GM21390 (cell line): Measurements from ENCODE around the gene ABCA10.
A peak's percentile ranks its signal among the peaks of the same experiment; 100 is the strongest.
"Not testable (repeated sequence)": the region's sequence is repeated elsewhere in the genome, so short reads cannot be mapped to it uniquely, and the experiment has no call there.

Experiments
- ATAC-seq: cut with Tn5 transposase; IDR thresholded peaks from one replicate; pipeline ENCODE4 v1.9.1; 2021; ENCODE audit not compliant: unreplicated experiment

Gene ABCA10

DNA sequence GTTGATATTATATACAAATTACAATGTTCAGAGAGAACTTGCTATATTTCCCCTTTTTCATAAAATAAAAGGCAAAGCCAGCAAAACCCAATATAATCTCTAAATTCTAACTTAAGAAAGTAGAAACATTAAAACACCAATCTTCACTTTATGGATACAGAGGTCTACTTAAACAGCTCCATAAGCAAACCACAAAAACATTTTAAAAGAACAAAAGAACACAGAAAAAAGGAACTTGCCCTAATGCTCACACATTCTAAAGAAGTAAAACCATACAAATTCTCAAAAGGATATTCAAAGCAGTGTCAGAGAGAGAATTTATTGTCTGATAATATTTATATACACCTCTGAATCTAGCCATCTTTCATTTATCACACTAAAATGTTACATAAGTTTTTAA lies 606 bp downstream of the ABCA10 start:
- no peak for ATAC-seq

DNA sequence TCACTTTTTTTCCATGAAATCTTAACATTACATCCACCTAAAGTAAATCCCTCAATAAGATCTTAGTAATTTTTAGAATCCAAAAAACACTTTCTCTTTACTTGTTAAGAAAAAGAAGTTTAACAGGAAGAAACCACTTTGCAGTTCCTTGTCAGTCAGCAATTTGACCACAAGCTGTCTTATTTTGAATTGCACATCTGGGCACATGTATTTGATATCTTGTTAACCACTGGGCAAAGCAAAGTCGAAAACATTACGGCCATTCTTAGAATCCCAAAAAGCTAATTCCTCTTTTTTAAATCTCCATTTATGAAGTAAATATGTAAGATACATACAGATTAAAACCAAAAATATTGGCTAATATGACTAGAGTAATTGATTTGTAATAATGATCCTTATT lies 1.1 kb downstream of the ABCA10 start:
- ATAC-seq: no peak

DNA sequence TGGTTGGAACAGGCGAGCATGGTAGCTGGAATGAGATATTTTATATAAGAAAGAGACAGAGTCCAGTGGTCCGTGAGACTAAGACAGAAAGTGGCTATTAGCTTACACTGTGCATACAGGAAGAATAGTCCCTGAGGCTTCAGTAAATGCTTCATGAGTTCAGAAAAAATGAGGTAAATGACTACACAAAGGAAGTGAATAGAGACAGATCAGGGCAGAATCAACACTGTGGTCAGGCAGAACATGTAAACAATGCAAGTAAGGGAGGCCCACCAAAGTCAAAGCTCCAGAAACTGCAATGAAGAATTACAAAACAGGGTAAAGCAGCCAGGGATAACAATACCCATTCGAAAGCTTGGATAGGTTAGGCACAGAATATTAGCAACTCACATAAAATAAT lies 4.8 kb downstream of the ABCA10 start:
- ATAC-seq: peak; percentile 92

DNA sequence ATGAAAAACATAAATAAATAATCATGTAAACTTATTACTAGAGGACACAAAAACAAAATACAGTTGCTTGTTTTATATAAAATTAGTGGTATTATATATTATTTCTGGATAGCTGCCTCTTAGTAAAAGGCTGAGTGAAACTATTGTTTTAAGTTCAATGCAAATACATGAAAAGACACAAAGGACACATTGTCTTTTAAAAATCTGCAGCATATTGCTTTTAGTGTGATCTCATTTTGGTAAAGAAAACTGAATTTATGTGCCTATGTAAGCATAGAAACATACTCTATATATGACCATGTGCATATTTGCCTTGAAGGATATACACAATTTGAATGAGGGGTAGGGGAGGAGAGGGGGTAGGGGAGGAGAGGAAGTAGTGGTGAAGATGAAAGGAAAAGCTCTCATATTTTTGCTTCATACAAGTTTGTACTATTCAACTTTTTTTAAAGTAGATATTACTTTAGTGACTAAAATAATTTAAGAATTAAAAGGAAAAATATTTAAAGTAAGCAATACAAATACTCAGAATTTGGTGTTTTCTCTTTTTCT lies 5.8 kb downstream of the ABCA10 start:
- no peak for ATAC-seq

DNA sequence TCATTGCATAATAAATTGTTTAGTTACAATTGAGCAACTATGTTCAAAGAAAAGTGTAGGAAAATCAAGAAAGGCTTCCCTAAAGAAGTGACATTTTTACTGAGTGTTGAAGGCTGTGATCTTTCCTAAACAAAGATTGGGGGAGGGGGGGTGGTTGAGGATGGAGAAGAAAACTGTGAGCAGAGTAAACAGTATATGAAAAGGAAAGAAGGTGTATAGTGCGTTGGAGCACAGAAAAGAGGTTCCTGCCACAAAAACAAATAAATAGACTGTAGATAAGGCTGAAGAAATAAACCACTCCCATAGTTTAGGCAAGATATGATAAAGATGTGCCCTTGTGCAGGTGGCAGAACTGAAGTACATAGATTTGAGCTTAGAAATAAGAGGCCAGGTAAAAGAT lies 8.5 kb downstream of the ABCA10 start:
- ATAC-seq: no peak

DNA sequence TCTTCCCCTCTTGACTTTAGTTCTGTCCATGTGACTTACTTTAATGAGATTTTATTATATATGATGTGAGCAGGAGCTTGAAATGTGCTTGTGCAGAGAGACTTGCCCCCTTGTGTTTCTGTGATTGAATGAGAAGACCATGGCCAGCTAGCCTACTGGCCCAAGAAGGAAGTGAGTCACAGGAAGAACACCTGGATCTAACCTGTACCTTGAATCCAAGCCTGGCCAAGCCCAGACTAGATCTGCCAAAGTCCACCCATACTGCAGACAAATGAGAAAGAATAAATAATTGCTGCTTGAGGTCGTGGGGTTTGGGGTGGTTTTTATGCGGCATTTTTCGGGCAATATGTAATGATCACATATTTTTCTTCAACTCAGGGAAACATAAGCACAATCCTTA lies 9.6 kb downstream of the ABCA10 start:
- no peak for ATAC-seq

DNA sequence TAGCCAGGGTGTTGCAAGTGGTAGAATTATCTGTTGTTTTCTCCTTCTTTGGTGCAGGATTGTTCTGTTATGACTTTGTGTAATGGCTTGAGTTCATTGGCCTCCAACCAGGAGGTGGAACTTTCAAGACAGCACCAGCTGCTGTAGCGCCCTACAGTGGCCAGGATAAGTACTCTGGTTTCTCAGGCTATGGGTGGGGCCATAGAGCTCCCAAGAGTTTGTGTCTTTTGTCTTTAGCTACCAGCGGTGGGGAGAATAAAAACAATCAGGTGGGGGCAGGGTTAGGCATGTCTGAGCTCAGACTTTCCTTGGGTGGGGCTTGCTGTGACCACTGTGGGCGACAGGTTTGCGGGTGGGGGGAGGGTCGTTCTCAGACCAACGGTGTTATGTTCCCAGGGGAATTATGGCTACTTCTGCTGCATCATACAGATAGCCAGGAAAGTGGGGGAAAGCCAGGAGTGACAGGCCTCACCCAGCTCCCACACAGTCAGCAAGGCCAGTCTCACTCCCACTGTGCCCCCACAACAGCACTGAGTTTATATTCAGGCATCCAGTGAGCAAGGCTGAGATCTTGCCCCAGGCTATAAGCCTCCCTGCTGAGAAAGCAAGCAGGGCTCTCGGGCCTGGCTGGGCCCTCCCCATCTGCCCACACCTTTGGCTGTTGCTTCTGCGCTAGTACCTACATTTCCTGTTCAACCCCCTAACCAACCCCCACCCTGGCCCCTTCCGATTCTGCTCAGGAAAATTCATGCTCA lies 15.4 kb downstream of the ABCA10 start:
- no peak for ATAC-seq

DNA sequence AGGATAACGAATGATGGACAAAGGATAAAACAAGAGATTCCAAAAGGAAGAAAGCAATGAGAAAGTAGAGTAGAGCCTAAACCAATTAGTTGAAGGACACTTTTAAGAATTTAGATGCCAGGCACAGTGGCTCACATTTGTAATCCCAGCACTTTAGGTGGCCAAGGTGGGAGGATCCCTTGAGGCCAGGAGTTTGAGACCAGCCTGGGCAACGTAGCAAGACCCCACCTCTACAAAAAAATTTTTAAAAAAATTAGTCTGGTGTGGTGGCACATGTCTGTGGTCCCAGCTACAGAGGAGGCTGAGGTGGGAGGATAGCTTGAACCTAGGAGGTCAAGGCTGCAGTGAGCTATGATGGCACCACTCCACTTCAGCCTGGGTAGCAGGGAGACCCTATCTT lies 20.0 kb downstream of the ABCA10 start:
- no peak for ATAC-seq

DNA sequence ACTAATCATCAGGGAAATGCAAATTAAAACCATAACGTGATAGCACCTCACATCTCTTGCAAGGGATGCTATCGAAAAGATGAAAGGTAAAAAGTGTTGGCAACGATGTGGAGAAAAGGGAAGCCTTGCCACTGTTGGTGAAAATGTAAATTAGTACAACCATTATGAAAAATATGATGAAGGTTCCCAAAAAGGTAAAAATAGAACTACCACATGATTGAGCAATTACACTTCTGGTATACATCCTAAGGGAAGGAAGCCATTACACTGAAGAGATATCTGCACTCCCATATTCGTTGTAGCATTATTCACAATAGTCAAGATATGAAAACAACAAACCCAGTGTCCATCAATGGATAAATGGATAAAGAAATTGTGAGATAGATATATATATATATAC lies 21.5 kb downstream of the ABCA10 start:
- no peak for ATAC-seq

DNA sequence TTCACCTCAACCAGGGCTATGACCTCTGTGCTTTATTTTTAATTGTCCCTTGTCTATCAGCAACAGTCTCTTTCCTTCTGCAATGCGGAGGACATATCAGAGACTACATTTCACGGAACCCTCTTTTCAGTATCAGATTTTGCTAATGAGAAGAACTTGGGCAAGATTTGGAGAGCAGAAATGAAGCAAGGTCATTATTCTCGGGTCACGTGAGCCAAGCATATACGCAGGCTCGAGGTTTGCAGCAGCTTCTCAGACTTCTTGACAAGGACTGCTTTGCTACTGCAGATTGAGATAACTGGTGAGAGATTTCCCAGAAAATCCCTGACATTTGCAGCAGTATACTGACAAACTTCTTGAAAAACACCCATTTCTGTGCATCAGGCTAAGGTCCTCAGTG lies 30.4 kb downstream of the ABCA10 start:
- no peak for ATAC-seq

DNA sequence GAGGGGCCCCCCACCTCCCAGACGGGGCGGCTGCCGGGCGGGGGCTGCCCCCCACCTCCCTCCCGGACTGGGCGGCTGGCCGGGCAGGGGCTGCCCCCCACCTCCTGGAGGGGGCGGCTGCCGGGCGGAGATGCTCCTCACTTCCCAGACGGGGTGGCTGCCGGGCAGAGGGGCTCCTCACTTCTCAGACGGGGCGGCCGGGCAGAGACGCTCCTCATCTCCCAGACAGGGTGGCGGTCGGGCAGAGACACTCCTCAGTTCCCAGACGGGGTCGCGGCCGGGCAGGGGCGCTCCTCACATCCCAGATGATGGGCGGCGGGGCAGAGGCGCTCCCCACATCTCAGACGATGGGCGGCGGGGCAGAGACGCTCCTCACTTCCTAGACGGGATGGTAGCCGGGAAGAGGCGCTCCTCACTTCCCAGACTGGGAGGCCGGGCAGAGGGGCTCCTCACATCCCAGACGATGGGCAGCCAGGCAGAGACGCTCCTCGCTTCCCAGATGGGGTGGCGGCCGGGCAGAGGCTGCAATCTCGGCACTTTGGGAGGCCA lies 32.4 kb downstream of the ABCA10 start:
- not testable (repeated sequence) for ATAC-seq

DNA sequence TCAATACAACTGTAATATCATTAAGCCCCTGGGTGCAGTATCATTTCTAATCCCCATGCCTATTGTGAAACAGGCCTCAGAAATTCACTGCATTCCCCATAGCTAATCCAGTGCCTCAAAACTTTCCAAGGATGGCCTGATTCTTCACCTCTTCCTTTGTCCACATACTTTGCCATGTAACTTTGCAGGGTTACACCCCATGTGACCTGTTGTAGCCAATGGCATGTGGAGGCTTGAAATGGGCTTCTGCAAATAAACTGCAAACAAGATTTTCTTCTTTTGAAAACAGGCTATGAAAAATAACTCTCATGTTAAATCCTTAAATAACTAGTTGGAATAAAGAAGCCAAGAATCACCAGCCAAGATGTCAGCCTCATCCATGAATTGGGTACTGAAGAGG lies 35.9 kb downstream of the ABCA10 start:
- ATAC-seq: no peak

DNA sequence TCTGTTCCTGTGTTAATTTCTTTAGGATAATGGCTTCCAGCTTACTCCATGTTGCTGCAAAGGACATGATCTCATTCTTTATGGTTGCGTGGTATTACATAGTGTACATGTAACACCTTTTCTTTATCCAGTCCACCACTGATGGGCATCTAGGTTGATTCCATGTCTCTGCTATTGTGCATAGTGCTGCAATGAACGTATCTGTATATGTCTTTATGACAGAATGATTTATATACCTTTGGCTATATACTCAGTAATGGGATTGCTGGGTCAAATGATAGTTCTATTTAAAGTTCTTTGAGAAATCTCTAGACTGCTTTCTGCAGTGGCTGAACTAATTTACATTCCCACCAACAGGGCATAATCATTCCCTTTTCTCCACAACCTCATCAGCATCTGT lies 39.8 kb downstream of the ABCA10 start:
- no peak for ATAC-seq

DNA sequence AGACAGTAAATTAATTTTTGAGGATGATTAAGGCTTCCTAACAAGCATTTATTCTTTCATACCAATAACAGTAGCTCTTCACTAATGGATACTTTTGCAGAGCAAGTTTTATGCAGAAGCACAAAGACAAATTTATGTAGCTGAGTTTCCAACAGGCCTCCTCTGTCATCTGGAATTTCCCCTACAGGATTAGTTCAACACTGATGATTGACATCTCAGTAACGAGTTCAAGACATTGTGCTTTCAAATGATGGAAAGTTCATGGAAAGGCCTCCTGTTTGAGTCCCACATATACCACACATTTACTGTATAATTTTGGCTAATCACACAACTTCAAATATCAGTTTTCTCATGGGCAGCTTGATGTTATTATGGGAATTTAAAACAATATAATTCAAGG lies 40.6 kb downstream of the ABCA10 start:
- no peak for ATAC-seq

DNA sequence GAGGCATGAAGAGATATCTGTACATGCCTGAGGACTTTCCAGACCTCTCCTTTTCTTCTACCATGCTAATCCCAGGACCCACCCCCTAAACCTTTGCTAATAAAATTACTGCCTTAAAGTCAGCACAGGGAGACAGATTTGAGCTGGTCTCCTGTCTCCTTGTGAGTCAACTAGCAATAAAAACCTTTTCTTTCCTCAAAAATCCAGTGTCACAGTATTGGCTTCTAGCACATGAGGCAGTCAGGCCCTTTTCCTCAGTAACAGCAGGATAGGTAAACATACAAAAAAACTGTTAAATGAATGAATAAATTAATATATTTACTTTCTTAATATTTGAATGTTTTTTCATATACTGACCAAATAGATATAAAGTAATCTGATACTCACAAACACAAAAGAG lies 41.3 kb downstream of the ABCA10 start:
- no peak for ATAC-seq

DNA sequence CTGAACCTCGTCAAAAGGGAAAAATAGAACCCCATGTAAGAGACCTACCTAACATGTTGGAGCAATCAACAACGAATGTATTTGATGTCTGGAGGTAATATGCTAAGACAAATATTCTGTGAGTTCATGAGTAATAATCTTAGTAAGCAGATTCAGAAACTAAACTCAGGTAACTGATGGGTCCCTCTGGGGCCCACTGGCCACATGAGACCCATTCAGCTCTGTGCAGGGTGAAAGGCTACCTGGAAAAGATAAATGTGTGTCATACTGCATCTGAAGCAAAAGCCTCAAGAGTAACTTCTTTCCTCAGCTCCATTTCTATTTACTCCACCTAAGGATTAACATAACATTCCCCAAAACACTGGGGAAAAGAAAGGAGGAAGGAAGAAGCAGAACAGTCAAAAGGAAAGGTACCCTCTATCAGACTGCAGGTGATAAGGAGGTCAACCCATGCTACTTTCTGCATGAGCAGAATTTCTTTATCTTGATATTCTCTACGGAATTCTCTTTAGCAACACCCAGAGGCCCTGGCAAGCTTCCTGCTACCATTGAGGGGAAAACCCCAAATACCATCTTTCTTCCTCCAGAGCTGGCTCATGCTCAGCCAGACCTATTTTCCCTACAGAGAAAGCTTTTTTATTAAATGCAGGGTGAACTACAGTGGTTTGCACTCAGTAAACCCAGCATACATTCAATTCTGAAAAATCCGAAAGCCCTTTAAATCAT lies 49.2 kb downstream of the ABCA10 start:
- ATAC-seq: no peak

DNA sequence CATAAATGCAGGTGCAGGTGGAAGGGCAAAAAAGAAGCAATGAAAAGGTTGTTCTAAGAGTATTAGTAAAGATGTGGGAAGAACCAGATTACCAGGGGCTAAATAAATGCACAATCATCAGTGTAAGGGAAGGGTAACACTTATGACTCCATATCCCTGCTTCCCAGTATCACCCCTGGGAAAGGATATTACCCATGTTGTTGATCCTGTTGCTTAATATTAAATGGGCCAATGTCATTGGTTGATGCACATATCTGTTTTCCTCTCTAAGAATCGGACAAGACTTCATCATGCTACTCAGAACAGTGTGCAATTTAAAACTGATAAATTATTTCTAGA lies 52.2 kb downstream of the ABCA10 start:
- ATAC-seq: no peak

DNA sequence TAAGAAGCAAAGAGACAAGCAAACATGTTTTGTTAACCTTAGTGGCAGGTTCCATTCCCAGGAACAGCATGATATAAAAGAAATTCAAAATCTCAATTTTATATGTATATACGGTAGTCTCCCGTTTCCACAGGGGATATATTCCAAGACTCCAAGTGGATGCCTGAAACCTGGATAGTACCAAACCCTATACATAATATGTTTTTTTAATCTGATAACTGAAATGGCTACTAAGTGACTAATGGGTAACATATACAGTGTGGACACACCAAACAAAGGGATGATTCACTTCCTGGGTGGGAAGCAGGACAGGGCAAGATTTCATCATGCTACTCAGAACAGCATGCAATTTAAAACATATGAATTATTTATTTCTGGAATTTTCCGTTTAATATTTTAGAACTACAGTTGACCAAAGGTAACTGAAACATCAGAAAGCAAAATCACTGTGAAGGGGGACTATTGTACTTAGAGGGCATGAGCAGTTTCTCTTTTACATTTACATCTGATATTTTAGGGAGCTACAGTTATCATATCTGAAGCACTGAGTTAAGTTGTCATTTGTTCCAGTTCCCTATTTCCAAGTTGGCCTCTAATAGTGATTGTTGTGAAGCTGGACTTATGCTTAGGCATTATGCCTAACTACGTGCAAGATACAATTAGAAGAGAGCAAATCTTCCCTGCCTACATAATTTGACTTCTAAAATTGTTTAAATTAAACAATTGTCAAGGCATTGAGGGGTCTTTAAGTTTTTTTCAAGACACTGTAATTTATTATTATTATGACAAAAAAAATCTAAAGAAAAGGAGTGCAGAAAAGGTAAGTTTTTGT lies 52.8 kb downstream of the ABCA10 start:
- ATAC-seq: no peak

DNA sequence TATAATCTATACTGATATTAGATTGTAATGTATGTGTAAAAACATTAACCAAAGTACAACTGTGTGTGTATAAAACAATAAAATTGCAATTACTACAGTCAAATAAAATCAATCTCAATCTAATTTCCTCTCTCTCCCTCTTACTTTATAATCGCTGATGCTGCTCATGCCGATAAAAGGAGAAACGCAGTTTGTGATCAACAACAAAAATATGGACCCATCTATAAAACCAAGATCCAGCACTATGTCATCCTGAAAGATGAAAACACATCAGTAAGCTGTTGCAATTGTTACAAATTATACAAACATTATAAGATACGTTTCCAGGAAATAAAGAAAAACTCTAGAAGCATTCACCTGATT lies 53.4 kb downstream of the ABCA10 start:
- no peak for ATAC-seq

DNA sequence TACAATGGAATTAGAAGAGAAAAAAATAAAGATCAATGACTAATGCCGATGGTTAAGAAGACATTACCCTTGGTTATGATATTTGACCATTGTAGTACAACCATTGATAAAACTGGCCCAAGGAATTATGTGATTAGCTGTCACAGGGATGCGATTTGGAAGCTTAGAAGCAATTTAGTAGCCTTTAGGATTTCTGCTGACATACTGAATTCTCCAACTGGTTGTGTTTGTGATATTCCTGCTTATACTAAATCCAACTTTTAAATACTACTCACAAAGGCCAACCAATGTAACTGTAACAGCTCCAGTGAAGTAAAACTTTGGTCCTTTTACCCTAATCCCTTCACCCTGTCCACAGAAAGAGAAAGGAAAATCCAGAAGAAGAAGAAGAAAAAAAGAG lies 55.5 kb downstream of the ABCA10 start:
- ATAC-seq: no peak

DNA sequence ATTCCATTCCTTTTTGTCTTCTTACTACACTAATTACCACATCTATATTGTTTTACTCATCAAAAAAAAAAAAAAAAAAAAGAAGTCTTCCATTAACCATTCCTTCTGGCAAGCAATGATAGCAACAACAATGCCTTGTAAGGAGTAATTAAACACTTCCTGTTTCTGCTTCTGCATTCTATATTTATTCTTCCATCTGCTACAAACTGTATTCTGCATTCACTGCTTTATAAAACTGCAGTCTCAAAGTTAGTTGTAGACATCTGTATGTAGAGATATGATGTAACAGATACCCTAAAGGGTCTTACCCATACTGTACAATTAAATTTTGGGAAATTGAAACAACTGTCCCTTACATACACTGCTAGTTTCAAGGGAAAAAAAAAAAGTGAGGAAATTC lies 58.2 kb downstream of the ABCA10 start:
- ATAC-seq: no peak
